ENCODE measurements around the gene INSR.

INSR gene

GRCh38 chr19:7294558-7295212 is 471 bp upstream of the INSR start (continued):
- TF ChIP-seq ZNF350 (tag by site-specific recombination; IDR thresholded peaks at IDR 0.05) (no peak), CTCF (tag by site-specific recombination; IDR thresholded peaks at IDR 0.05) (peak; percentile 85), PRDM1 (tag by site-specific recombination; IDR thresholded peaks at IDR 0.05) (no peak), SETDB1 (IDR thresholded peaks at IDR 0.05; ENCODE audit: insufficient read length, low read length) (no peak), TSHZ1 (tag by site-specific recombination; IDR thresholded peaks at IDR 0.05; ENCODE audit: borderline replicate concordance) (no peak), ZSCAN30 (tag by site-specific recombination; IDR thresholded peaks at IDR 0.05) (no peak), ZNF133 (tag by site-specific recombination; IDR thresholded peaks at IDR 0.05) (no peak), ZNF580 (tag by site-specific recombination; IDR thresholded peaks at IDR 0.05) (0 out of 2 replicates have a peak, but pooled peaks have one; percentile 3), ZNF701 (tag by site-specific recombination; IDR thresholded peaks at IDR 0.05) (no peak), KLF9 (tag by site-specific recombination; IDR thresholded peaks at IDR 0.05; ENCODE audit: low read depth) (no peak), BCL11A (tag by site-specific recombination; IDR thresholded peaks at IDR 0.05; ENCODE audit: low read depth) (no peak), ZBTB26 (tag by site-specific recombination; optimal IDR thresholded peaks at IDR 0.05) (peak; percentile 59), ZNF677 (tag by site-specific recombination; IDR thresholded peaks at IDR 0.05) (no peak), ZFP37 (tag by site-specific recombination; IDR thresholded peaks at IDR 0.05) (no peak), ZNF692 (tag by site-specific recombination; IDR thresholded peaks at IDR 0.05) (peak; percentile 41; the same call in 1 of the 2 replicates), ZNF398 (tag by site-specific recombination; IDR thresholded peaks at IDR 0.05) (no peak), ZNF24 (tag by site-specific recombination; IDR thresholded peaks at IDR 0.05) (peak; percentile 53), ZBTB6 (tag by site-specific recombination; IDR thresholded peaks at IDR 0.05) (no peak), ZNF670 (tag by site-specific recombination; IDR thresholded peaks at IDR 0.05; ENCODE audit: low read depth) (no peak), KLF17 (tag by site-specific recombination; IDR thresholded peaks at IDR 0.05) (peak; percentile 62; the same call in 1 of the 2 replicates), SP7 (tag by site-specific recombination; IDR thresholded peaks at IDR 0.05) (peak; percentile 53), ZNF404 (tag by site-specific recombination; IDR thresholded peaks at IDR 0.05) (no peak), ZFHX2 (tag by site-specific recombination; conservative IDR thresholded peaks at IDR 0.05) (peak; percentile 89), EGR2 (tag by site-specific recombination; IDR thresholded peaks at IDR 0.05; ENCODE audit: low read depth) (peak; percentile 82)
